ENCODE data around the gene GOLGA6L25.
"Not testable (repeated sequence)": the region's sequence is repeated elsewhere in the genome, so short reads cannot be mapped to it uniquely, and the experiment has no call there.

Gene GOLGA6L25

DNA sequence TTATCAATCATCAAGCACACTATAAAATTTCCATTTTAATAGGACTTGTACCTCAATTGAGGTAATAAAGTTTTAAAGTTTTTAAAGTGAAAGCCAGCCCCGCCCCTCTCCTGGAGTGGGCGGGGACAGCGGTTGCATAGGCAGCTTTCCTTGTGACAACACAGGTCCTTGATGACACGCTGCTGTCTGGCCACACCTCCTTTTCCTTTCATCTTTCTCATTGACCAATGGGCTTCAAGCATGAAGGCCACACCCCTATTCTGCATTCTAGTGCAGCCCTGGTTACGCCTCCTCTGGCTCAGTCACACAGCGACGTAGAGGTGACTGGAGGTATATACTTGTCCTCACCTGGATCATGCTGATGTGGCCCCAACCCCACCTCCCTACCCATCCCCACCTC lies at the start of gene GOLGA6L25:
TSS of gene GOLGA6L25 (plus strand) at position 301 of the 400 bp plus-strand sequence. CDS start at position 362, 61 bp downstream.
- DNase-seq (ENCODE audit: low read depth, low spot score): not testable (repeated sequence)

DNA sequence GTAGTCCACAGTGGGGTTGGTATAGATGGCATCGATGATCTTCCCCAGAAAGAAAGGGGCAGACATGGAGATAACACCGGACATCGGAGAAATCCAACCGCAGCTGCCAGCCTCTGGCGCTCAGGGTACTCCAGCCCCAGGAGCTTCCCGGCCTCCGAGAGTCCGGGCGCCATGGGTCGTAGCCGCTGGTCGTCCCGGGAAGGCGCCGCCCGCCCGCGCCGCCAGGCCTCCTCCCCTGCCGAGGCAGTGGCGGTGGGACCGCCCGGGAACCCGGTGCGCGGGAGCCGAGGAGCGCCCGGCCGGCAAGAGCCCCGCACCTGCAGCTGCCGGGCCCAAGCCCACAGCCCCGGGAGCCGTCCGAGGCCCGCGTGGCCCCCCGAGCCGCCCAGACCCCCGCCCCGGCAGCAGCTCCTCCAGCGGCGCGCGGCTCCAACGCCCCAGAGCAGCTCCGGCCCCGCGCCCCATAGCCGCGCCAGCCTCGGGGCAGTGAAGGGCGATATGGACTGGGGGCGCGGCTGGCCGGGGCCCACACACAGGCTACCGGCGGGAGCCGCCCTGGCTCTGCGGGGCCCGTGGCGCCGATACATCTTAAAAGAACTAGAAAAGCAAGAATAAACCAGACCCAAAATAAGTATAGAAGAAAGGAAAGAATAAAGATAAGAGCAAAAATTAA lies 45.0 kb upstream of the GOLGA6L25 start:
- not testable (repeated sequence) for DNase-seq (ENCODE audit: low read depth, low spot score)

GRCh38 chr15:28514128-28514527 lies 39.2 kb upstream of the GOLGA6L25 start:
- DNase-seq (ENCODE audit: low read depth, low spot score): not testable (repeated sequence)

- DNase-seq (ENCODE audit: low read depth, low spot score): not testable (repeated sequence)
Observed at GRCh38 chr15:28515208-28515607, 38.2 kb upstream of the GOLGA6L25 start.

DNA sequence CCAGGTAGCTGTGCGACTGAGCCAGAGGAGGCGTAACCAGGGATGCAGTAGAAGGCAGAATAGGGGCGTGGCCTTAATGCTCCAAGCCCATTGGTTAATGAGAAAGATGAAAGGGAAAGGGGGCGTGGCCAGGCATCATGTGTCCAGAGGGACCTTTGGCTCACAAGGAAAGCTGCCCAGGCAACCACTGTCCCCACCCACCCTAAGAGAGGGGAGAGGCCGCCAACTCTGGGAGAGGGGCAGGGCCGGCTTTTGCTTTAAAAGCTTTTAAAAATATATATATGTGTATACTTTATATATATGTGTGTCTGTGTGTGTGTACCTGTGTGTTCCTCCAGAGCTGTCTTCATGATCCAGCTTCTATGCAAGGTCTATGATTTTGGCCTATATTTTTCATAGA lies 20.4 kb upstream of the GOLGA6L25 start, which contains the start of gene GOLGA8G:
TSS of gene GOLGA8G (minus strand) at position 18 of the 400 bp plus-strand sequence. CDS start 62 bp downstream, outside the sequence.
- DNase-seq (ENCODE audit: low read depth, low spot score): not testable (repeated sequence)

DNA sequence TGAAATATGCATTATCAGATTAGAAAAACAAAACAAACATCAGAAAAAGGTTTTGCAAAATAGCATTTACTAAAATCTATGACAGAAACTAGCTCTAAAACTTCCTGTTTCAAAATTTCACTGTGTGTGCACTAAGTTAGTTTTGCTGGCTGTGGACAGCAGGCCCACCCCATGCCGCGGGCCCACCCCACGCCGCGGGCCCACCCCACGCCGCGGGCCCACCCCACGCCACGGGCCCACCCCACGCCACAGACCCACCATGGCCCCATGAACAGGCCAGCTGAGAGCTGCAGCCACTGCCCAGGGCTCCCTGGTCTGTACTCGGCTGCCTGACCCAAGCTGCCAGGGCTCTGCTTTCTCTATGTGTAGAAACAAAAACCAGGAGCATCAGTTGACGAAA lies 20.0 kb downstream of the GOLGA6L25 start:
- not testable (repeated sequence) for DNase-seq (ENCODE audit: low read depth, low spot score)

- not testable (repeated sequence) for DNase-seq (ENCODE audit: low read depth, low spot score)
Observed at GRCh38 chr15:28588977-28589606, 35.7 kb downstream of the GOLGA6L25 start.

- DNase-seq (ENCODE audit: low read depth, low spot score): not testable (repeated sequence)
Observed at GRCh38 chr15:28589769-28590168, 36.4 kb downstream of the GOLGA6L25 start.

GRCh38 chr15:28592395-28592794 lies 39.0 kb downstream of the GOLGA6L25 start:
- DNase-seq (ENCODE audit: low read depth, low spot score): not testable (repeated sequence)

DNA sequence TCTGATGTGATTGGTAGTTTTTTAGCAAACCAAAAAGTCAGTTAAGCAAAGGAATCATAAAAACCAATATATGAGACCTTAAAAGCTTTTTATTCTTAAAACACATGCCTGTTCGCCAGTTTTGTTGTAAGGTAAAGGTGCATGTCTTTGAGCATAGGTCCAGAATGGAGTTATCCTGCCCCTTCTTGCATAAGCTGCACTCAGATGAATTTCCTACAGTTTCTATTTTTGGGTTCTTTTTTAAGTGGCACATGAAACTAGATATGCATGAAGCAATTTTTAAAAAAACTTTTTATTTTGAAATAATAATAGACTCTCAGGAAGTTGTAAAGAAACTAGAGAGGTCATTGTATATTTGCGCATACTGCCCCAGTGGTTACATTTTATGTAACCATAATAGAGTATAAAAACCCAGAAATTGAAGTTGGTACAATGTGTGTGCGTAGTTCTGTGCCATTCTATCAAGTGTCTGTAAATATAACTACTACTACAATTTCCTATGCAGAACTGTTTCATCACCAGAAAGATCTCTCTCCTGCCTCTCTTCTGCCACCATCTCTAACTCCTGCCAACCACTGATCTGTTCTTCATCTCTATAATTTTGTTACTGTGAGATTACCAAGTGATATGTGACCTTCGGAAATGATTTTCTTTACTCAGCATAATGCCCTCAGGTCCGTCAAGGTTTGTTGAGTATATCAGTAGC lies 40.2 kb downstream of the GOLGA6L25 start:
- DNase-seq (ENCODE audit: low read depth, low spot score): not testable (repeated sequence)

DNA sequence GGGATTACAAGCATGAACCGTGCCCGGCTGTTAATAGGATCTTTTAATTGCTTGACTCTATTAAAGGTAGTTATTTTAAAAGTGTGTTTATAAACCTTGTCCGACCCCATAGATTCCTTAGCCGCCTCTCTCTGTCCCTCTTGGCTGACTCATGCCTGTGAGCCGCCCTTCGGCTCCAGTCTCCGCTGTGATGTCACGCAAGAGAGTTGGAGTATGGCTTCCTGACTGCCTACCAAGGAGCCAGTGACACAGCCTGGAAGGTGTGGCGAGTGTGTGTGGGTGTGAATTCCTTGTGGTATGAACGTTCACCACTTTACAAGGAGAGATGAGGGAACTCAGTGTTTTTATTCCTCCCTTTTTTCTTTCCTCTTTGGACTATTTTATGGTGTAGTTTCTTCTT lies 44.1 kb downstream of the GOLGA6L25 start:
- not testable (repeated sequence) for DNase-seq (ENCODE audit: low read depth, low spot score)

GRCh38 chr15:28598209-28598608 lies 44.8 kb downstream of the GOLGA6L25 start:
- not testable (repeated sequence) for DNase-seq (ENCODE audit: low read depth, low spot score)

GRCh38 chr15:28602152-28602551 lies 48.8 kb downstream of the GOLGA6L25 start:
- not testable (repeated sequence) for DNase-seq (ENCODE audit: low read depth, low spot score)
